ENCODE data around the gene ROS1.
"Not testable (repeated sequence)": the region's sequence is repeated elsewhere in the genome, so short reads cannot be mapped to it uniquely, and the experiment has no call there.

ROS1 gene

DNA sequence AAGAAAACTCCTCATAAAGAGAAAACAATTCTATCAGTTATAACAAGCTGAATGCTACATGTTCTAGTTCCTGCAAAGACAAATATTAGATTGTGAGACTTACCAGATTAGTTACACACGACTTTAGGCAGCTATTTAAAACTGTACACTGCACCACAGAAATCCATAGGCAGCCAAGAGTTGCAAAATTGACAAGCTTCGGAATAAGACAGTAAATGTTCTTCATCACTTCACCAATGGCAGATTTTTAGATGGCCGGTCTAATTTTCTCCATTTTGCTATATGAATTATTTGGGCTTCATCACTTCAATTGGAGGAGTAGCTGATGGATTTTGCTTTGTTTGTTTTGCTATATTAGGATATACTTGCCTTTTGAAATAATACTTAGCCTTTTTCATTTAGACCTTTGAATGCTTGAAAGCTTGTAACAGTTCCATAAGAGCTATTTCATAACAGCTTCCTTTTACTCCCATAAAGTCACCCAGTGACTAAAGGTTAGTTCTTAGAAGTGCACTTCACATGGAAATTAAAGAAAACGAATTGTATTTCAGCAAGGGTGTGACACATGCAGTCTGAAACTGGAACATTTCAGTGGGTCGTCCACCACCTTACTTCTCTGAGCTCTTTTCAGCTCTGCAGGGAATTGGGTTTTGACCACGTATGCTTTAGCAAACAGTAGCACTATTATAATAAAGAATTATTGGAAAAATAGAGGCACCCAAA is at the start of gene ROS1:
Gene ROS1 (minus strand): TSS at position 512 of the 723 bp plus-strand sequence. CDS start 286 bp downstream, at position 226.
- no peak for DNase-seq (ENCODE audit: low read depth)

DNA sequence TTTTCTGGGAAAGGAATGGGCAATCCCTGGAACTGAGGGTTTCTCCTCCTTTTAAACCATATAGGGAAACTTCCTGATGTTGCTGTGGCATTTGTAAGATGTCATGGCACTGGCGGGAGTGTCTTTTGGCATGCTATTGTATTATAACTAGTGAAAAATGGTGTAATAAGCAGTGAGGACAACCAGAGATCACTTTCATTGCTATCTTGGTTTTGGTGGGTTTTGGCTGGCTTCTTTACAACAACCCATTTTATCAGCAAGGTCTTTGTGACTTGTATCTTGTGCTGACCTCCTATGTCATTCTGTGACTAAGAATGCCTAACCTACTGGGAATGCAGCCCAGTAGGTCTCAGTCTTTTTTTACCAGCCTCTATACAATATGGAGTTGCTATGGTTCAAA is 47.7 kb upstream of the ROS1 start:
- DNase-seq (ENCODE audit: low read depth) = no peak

DNA sequence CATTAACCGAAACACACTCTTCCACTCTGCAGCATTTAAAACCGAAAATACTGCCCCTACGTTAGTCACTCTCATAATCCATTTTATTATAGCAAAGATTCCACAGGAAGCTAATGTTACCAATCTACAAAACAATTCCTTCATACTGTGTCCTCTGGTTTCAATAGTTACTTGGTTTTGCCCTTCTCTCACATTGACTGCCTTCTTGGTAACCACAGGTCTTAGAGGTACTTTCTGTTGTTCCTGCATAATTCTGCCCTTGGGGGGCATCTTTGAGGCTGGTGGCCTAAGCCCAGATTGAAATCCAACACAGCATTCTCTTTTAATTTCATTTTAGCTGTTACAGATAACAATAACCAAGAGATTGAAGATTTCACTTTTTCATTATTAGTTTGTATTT is 46.9 kb upstream of the ROS1 start:
- DNase-seq (ENCODE audit: low read depth) = no peak

DNA sequence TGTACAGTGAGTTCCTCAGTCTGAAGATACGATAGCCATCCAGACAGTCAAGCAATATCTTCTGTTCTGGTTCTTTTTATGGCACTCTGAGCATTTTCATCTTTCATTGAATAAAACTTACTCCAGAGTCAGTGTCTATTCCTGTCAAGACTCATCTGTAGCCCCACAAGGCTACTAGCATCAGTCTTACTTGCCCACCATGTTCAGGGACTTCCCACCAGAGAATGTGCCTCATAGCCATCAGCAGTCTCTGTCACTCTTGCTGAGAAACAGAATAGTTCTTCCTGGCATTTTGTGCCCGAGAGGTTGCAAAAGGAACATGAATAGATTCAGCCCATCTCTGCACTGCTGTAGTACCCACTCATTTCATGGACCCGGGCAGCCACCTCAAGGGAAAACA is 44.0 kb upstream of the ROS1 start:
- DNase-seq (ENCODE audit: low read depth) = no peak

GRCh38 chr6:117469356-117469755 is 43.6 kb upstream of the ROS1 start:
- no peak for DNase-seq (ENCODE audit: low read depth)

DNA sequence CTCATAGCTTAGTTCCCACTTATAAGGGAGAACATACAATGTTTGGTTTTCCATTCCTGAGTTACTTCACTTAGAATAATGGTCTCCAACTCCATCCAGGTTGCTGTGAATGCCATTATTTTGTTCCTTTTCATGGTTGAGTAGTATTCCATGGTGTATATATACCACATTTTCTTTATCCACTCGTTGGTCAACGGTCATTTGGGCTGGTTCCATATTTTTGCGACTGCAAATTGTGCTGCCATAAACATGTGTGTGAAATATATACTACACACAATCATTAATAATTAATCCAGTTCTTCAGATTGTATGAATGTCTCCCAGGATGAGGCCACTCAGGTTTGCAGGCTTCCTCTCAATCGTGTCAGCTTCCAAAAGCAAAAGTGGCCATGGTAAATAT is 42.8 kb upstream of the ROS1 start:
- DNase-seq (ENCODE audit: low read depth) = not testable (repeated sequence)

DNA sequence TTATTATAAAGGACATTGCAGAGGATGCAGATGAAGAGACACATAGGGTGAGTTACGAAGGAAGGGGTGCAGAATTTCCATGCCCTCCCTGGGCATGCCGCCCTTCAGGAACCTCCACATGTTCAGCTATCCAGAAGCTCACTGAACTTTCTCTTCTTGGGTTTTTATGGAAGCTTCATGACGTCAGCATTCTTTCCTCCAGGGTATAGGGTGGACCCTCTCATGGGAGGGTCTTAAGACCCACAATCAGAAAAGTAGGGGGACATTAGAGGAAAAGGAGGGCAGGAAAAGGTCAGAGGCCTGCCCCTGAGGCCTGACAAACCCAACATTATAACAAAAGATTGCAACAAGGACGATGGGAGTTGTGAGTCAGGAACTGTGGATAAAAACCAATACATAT is 42.1 kb upstream of the ROS1 start:
- no peak for DNase-seq (ENCODE audit: low read depth)

GRCh38 chr6:117465691-117466090 is 39.9 kb upstream of the ROS1 start:
- DNase-seq (ENCODE audit: low read depth) = no peak

GRCh38 chr6:117464700-117465099 is 39.0 kb upstream of the ROS1 start:
- DNase-seq (ENCODE audit: low read depth) = no peak

- no peak for DNase-seq (ENCODE audit: low read depth)
Observed at GRCh38 chr6:117463762-117464665, 38.3 kb upstream of the ROS1 start.

GRCh38 chr6:117459204-117459944 is 33.6 kb upstream of the ROS1 start:
- no peak for DNase-seq (ENCODE audit: low read depth)

GRCh38 chr6:117456998-117457397 is 31.3 kb upstream of the ROS1 start:
- no peak for DNase-seq (ENCODE audit: low read depth)

DNA sequence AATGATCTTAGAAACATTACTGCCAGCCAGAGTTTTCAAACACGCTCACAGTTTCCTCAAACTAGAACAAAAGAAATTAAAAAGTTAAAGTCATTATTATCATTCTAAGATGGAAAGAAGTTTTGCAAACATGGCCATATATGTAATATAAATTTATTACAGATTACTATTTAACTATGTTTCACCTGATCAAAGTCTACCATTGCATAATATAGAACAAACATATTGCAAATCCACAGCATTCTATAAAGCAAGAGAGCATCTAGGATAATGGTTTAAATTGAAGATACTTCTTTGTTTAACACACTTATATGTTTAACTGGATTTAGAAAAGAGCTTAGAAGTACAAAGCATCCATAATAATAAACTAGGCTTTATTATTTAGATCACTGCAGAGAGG is 30.5 kb upstream of the ROS1 start:
- DNase-seq (ENCODE audit: low read depth) = no peak

GRCh38 chr6:117451671-117452070 is 25.9 kb upstream of the ROS1 start:
- no peak for DNase-seq (ENCODE audit: low read depth)

DNA sequence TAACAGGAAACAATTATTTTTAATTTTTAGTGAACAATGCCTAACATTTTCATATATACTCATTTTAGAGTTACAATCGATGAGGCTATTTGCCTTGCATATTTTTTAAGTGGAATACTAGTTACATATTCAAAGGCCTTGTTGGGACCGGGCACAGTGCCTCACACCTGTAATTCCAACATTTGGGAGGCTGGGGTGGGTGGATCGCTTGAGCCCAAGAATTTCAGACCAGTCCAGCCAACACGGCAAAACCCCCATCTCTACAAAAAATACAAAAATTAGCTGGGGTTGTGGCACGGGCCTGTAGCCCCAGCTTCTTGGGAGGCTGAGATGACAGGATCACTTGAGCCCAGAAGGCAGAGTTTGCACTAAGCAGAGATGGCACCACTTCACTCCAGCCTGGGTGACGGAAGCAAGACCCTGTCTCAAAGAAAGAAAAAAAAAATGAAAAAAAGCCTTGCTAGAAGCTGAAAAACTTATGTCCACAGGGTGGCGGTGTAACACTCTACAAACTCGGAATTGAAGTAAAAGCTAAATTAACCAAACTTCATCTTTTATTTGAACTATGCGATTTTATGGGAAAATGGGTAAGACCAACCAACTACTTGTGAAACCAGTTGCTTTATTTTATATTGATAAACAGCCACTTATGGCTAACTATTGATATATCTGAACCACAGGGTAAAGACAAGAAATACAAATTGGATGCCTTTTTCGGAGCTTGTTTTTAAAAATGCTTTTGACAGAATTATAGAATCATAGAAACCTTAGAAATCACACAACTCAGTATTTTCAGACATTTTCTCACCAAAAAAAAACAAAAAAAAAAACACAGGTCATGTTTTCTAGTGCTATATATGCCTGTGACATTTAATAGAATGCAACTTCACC is 24.1 kb upstream of the ROS1 start:
- DNase-seq (ENCODE audit: low read depth) = no peak

- no peak for DNase-seq (ENCODE audit: low read depth)
Observed at GRCh38 chr6:117448732-117449485, 23.2 kb upstream of the ROS1 start.

DNA sequence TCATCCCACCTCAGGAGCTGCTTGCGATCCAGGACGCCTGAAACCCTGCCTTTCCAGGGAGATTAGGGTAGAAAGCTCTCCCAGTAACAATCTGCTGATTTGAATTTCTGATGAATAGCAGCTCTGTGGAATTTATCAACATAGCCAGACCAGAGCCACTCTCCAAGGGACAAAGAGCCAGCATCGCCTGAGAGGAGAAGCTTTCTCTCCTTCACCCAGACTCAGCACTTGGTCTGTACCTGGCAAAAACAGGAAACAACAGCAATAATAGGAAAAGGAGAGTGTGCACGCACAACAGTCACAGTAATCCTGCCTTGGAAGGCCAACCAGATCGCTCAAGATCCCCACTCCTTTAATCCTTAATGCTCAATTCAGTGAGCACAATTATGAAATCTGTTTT is 22.3 kb upstream of the ROS1 start:
- no peak for DNase-seq (ENCODE audit: low read depth)

DNA sequence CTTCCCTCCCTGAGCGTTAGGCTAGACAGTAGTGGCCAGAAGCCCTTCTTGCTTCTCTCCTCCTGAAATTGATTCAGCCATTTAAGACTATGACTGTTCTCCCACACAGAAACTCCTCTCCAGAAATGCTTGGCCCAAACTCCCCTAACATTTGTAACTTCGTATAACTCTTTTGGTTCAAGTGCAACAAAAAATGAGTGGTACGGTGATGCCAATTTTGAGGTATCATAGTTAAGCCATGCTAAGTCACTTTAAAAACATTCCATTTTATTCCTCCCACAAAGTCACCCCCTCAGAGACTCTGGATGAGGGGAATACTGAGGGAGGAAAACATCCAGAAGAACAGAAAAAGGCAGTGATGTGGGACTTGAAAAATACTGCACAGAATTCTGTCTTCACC is 21.1 kb upstream of the ROS1 start:
- no peak for DNase-seq (ENCODE audit: low read depth)

- no peak for DNase-seq (ENCODE audit: low read depth)
Observed at GRCh38 chr6:117444600-117444999, 18.9 kb upstream of the ROS1 start.

DNA sequence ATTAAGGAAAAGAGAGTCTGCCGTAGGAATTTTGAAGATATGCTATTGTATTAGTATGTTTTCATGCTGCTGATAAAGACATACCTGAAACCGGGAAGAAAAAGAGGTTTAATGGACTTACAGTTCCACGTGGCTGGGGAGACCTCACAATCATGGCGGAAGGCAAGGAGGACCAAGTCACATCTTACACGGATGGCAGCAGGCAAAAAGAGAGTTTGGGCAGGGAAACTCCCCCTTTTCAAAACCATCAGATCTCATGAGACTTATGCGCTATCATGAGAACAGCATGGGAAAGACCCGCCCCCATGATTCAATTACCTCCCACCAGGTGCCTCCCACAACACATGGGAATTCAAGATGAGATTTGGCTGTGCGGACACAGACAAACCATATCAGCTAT is 16.6 kb upstream of the ROS1 start:
- DNase-seq (ENCODE audit: low read depth) = not testable (repeated sequence)

DNA sequence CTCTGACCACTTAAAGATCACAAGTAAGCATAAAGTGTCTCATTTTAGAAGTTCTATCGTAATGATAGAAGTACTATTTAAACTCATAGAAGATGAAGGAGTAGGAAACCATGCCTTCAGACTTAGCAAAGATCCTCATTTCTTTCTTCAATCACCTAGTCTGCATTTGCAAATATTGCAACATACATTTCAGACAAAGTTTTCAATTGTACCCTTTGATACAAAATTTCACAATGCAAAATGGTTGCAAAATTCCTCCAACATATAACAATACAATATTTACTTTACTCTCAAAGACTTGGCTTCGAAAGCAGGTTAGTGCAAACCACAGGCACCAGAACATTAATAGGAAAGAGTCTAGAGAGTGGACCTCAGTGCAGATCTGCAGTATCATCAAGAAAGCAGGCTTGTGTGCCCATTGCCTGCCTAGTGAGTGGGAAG is 16.1 kb upstream of the ROS1 start:
- DNase-seq (ENCODE audit: low read depth) = no peak

All from stimulated activated CD8-positive, alpha-beta memory T cell treated with anti-CD3 and anti-CD28 coated beads, Interleukin-12 subunit alpha, Interleukin-12 subunit beta, amount 100 ng/mL, for 4 hours (primary cell).